DND-41 (cell line): ENCODE results near the gene KLHL11.

ENCODE experiments used
- EZH2 ChIP-seq: IDR thresholded peaks from 3 replicates; pipeline ENCODE4 v1.6.1; 2012; ENCODE audit warnings: borderline replicate concordance, low read depth, mild to moderate bottlenecking, moderate library complexity, low read length, inconsistent platforms; ENCODE audit not compliant: severe bottlenecking
- TF ChIP-seq, protein P1 (sequence below): IDR thresholded peaks from 2 replicates; pipeline ENCODE4 v1.5.1; 2012; ENCODE audit warnings: borderline replicate concordance, low read length, moderate library complexity, mild to moderate bottlenecking; ENCODE audit not compliant: poor library complexity, severe bottlenecking; ENCODE audit errors: extremely low read depth

- TF ChIP-seq, protein P1, sequence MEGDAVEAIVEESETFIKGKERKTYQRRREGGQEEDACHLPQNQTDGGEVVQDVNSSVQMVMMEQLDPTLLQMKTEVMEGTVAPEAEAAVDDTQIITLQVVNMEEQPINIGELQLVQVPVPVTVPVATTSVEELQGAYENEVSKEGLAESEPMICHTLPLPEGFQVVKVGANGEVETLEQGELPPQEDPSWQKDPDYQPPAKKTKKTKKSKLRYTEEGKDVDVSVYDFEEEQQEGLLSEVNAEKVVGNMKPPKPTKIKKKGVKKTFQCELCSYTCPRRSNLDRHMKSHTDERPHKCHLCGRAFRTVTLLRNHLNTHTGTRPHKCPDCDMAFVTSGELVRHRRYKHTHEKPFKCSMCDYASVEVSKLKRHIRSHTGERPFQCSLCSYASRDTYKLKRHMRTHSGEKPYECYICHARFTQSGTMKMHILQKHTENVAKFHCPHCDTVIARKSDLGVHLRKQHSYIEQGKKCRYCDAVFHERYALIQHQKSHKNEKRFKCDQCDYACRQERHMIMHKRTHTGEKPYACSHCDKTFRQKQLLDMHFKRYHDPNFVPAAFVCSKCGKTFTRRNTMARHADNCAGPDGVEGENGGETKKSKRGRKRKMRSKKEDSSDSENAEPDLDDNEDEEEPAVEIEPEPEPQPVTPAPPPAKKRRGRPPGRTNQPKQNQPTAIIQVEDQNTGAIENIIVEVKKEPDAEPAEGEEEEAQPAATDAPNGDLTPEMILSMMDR: no peak
- TF ChIP-seq EZH2: no peak
Measured at GRCh38 chr17:41868568-41868967, 3.3 kb upstream of the KLHL11 start.
